Cardiac muscle cell (in vitro differentiated cells and primary cell): ENCODE data around the gene SERINC1. TPM values are rescaled to one million over a fixed set of nuclear protein-coding genes. Genes with fewer than 3 reads are reported as not detected.

Source experiments
- DNase-seq, 2 donors: peaks; one replicate each; pipeline versions ENCODE4 v3.0.0 to v3.0.0-alpha.2; 2010 to 2017; ENCODE audit warnings: low read depth in 1 of 2, low spot score in 1 of 2
- H3K27ac ChIP-seq: fragments of 200-600 bp; sonication (generic); 2 replicates; pipeline ENCODE4 v1.5.1; 2016
- H3K27me3 ChIP-seq: fragments of 200-600 bp; sonication (generic); 2 replicates; pipeline ENCODE4 v1.6.0; 2016; ENCODE audit warnings: control low read depth
- H3K36me3 ChIP-seq: fragments of 200-600 bp; sonication (generic); 2 replicates; pipeline ENCODE4 v1.5.1; 2016; ENCODE audit warnings: control low read depth
- H3K4me1 ChIP-seq: fragments of 200-600 bp; sonication (generic); 2 replicates; pipeline ENCODE4 v1.8.1; 2017; ENCODE audit warnings: low read depth, mild to moderate bottlenecking, mixed run types
- H3K4me3 ChIP-seq: fragments of 200-600 bp; sonication (generic); 2 replicates; pipeline ENCODE4 v1.5.1; 2016; ENCODE audit warnings: mild to moderate bottlenecking
- H3K9me3 ChIP-seq: fragments of 200-600 bp; sonication (generic); 2 replicates; pipeline ENCODE4 v1.5.1; 2017; ENCODE audit warnings: low read depth, mild to moderate bottlenecking, control low read depth
- polyA plus RNA-seq: library from polyadenylated mRNA; unstranded; fragments of >200 nt; fragmentation: Nextera tagmentation; extraction: Ambion mirVana; gene quantifications from 2 replicates; pipeline ENCODE4 v1.2.1, GENCODE V29; 2016
- total RNA-seq: library from RNA; depleted of rRNA; stranded (reverse); fragments of >200 nt; gene quantifications from 2 replicates; pipeline ENCODE4 v1.2.3, GENCODE V29; 2016
- TF ChIP-seq, protein P1 (sequence below): IDR thresholded peaks from 2 replicates; pipeline ENCODE4 v1.5.1; 2012; ENCODE audit warnings: low read depth, mild to moderate bottlenecking, low read length

SERINC1 gene
- total and polyA plus RNA-seq, 2 experiments from 2014 or later, result 91.5 to 140 TPM

DNA sequence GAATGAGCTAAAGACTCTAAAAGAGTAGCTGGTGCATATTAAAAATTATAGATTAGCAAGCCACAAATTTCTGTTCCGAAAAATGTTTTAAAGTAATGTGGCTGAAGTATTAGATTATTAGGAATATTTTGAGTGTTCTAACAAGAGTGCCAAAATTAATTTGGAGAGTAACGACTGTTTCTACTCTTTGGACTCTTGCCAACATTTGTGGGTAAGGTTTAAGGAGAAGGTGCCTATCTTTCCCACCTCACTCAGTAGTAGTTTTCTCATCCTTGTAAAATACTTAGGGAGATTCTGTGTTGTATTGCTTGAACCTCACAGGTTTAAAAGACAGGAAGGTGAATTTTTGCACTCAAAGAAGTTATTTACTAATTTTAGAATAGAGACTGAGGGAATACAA, 67.2 kb downstream of the SERINC1 start:
- H3K9me3 ChIP-seq, result no peaks in the 10 kb centered on the region
- H3K27ac ChIP-seq, result no peak overlapping the region
- no peaks in the 10 kb centered on the region for H3K36me3 ChIP-seq
- TF ChIP-seq, protein P1, sequence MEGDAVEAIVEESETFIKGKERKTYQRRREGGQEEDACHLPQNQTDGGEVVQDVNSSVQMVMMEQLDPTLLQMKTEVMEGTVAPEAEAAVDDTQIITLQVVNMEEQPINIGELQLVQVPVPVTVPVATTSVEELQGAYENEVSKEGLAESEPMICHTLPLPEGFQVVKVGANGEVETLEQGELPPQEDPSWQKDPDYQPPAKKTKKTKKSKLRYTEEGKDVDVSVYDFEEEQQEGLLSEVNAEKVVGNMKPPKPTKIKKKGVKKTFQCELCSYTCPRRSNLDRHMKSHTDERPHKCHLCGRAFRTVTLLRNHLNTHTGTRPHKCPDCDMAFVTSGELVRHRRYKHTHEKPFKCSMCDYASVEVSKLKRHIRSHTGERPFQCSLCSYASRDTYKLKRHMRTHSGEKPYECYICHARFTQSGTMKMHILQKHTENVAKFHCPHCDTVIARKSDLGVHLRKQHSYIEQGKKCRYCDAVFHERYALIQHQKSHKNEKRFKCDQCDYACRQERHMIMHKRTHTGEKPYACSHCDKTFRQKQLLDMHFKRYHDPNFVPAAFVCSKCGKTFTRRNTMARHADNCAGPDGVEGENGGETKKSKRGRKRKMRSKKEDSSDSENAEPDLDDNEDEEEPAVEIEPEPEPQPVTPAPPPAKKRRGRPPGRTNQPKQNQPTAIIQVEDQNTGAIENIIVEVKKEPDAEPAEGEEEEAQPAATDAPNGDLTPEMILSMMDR, result no peak
- H3K27me3 ChIP-seq, result no peaks in the 10 kb centered on the region
- no peak for DNase-seq
- H3K4me1 ChIP-seq, result peaks cover 26% of the 10 kb centered on the region
- H3K4me3 ChIP-seq, result no peak overlapping the region

DNA sequence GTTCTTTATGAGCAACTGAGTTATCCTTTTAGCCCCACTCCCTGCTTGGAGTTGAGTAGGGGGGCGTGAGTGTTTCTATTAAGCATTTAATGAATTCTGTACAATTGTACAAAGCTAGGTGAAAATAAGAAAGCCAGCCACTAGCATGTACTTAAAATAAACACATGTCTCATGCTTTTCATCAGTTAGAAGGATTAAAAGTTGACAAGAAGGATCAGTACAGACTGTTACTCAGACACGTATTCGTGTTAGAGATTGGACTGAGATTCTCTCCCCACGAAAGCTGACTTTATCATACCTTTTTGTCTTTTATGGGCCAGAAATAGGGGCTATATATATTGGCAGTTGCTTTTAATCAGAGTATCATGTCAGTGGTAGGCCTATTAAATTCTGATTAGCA, 70.5 kb downstream of the SERINC1 start:
- TF ChIP-seq, protein P1, result no peak
- Histone ChIP-seq H3K36me3 (no peaks in the 10 kb centered on the region), H3K27me3 (peaks cover 21% of the 10 kb centered on the region), H3K4me1 (peaks cover 20% of the 10 kb centered on the region), H3K4me3 (peak overlapping the region; percentile 92), H3K27ac (no peak overlapping the region), H3K9me3 (no peaks in the 10 kb centered on the region)
- DNase-seq, result no peak

DNA sequence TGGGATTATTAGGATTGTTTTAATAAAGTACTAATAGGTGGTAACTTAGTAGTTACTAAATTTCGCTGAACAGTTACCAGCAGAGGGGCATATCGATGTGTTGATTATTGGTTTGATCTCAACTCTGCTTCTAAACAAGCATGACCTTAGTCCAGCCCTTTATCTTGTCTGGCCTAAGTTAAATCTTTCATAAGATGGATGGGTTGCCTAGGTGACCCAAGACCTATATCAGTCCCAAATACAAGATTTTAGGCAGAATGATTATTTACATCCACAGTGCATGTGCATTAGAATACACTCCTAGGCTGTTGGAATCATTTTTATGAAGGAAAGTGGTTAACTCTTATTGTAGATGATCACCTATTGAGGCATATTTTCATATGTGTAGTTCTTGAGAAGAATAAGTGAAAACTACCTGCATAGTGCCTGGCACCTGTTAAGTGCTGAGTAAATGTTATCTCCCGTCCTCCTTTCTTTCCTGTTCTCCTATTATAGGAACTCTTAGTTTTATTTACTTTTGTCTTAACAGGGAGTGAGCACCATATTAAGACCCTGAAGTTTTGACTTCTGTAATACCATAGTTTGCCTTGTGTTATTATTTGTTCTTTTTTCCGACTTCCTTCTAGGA, 71.0 kb downstream of the SERINC1 start:
- Histone ChIP-seq H3K27me3 (peaks cover 26% of the 10 kb centered on the region), H3K27ac (no peak overlapping the region), H3K4me1 (peaks cover 20% of the 10 kb centered on the region), H3K4me3 (peak overlapping the region; percentile 92), H3K36me3 (no peaks in the 10 kb centered on the region), H3K9me3 (no peaks in the 10 kb centered on the region)
- no peak for DNase-seq
- TF ChIP-seq, protein P1, result no peak

DNA sequence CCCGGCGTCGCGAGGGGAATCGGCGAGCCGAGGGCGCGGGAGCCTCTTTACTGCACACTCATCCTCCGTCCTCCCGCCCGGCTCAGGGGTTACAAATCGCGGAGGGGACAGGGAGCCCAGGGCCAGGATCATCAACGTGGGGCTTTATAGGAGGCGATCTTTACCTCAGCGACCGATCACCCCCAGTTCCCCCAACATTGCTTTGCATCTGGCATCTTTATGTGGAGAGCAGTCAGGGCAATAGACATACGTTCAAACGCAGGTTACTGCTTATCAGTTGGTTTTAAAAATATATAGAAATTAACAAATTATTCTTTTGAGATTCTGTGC, 71.5 kb downstream of the SERINC1 start:
- Histone ChIP-seq H3K27me3 (peaks cover 31% of the 10 kb centered on the region), H3K4me1 (peaks cover 20% of the 10 kb centered on the region), H3K36me3 (no peaks in the 10 kb centered on the region), H3K27ac (peak overlapping the region; percentile 96), H3K9me3 (no peaks in the 10 kb centered on the region), H3K4me3 (peak overlapping the region; percentile 92)
- DNase-seq, result no peak
- TF ChIP-seq, protein P1, result no peak

DNA sequence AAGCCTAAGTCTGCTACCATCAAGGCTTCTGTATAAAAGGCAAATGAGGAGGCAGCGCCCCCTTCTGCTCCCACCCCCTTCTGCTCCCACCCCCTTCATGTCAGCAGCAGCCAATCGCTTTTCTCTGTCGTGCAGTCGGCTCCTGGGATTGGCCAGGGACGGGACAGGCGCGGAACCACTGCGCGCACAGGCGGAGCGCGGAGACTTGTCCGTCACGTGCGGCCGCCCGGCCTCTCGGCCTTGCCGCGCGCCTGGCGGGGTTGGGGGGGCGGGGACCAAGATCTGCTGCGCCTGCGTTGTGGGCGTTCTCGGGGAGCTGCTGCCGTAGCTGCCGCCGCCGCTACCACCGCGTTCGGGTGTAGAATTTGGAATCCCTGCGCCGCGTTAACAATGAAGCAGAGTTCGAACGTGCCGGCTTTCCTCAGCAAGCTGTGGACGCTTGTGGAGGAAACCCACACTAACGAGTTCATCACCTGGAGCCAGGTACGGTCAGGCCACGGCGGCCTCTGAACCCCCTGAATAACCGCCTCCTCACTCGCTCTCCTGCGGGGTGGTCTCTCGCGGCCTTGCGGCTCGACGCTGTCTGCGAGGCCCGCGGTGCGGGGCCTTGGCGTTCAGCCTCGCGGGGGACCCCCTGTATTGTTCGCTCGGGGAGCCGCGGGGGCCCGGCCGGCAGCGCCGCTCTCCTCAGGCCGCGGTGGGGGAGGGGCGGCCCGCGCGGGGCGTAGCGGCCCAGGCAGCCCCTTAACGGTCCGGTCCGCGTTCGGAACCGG, 72.1 kb downstream of the SERINC1 start, which contains the start of gene HSF2:
Gene HSF2 (plus strand): TSS at position 305 of the 773 bp plus-strand sequence. CDS start 86 bp downstream, at position 391.
- H3K9me3 ChIP-seq, result no peaks in the 10 kb centered on the region
- TF ChIP-seq, protein P1, result peak; percentile 12
- peak; percentile 97 to 100 for DNase-seq
- H3K36me3 ChIP-seq, result no peaks in the 10 kb centered on the region
- peaks cover 36% of the 10 kb centered on the region for H3K27me3 ChIP-seq
- H3K27ac ChIP-seq, result peak within 1 kb of the TSS; percentile 96
- H3K4me1 ChIP-seq, result peaks cover 17% of the 10 kb centered on the region
- H3K4me3 ChIP-seq, result peak within 1 kb of the TSS; percentile 92
